ENCODE data around the gene FBXL3.

The FBXL3 gene

GRCh38 chr13:77042566-77043177 is 15.7 kb upstream of the FBXL3 start:
- Mint-ChIP-seq H3K27me3 (ENCODE audit: low read depth, poor library complexity) (no peaks in the 10 kb centered on the region), H3K4me1 (peaks cover 16% of the 10 kb centered on the region), H3K9me3 (peaks cover 4% of the 10 kb centered on the region), H3K27ac (peak overlapping the region; percentile 86), H3K4me3 (no peak overlapping the region), H3K36me3 (ENCODE audit: low read depth) (peaks cover 28% of the 10 kb centered on the region)
- no peak for DNase-seq
- TF ChIP-seq, protein P1, sequence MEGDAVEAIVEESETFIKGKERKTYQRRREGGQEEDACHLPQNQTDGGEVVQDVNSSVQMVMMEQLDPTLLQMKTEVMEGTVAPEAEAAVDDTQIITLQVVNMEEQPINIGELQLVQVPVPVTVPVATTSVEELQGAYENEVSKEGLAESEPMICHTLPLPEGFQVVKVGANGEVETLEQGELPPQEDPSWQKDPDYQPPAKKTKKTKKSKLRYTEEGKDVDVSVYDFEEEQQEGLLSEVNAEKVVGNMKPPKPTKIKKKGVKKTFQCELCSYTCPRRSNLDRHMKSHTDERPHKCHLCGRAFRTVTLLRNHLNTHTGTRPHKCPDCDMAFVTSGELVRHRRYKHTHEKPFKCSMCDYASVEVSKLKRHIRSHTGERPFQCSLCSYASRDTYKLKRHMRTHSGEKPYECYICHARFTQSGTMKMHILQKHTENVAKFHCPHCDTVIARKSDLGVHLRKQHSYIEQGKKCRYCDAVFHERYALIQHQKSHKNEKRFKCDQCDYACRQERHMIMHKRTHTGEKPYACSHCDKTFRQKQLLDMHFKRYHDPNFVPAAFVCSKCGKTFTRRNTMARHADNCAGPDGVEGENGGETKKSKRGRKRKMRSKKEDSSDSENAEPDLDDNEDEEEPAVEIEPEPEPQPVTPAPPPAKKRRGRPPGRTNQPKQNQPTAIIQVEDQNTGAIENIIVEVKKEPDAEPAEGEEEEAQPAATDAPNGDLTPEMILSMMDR (IDR thresholded peaks at IDR 0.05), result no peak

DNA sequence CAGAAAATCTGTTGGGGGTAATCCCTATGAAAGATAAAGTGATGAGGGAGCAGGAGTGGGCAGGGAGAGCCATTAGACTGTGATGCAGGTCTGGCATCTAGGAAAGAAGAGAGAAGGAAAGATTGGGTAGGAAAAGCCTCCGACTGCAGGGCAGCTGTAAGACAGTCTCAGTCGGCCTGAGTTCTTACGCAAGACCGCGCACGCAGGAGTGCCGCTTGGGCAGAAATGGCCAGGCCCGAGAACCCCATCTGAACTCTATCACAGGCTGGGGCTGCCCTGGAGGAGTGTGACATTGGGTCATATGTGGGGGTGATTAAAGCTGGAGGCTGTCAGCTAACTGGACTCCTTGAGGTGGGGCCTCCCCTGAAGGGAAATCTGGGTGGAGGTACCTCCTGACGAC is 13.9 kb upstream of the FBXL3 start:
- H3K9me3 Mint-ChIP-seq, result peaks cover 4% of the 10 kb centered on the region
- H3K27ac Mint-ChIP-seq, result no peak overlapping the region
- TF ChIP-seq, protein P1 (IDR thresholded peaks at IDR 0.05), result no peak
- H3K4me3 Mint-ChIP-seq, result no peak overlapping the region
- H3K36me3 Mint-ChIP-seq (ENCODE audit: low read depth), result peaks cover 12% of the 10 kb centered on the region
- no peaks in the 10 kb centered on the region for H3K27me3 Mint-ChIP-seq (ENCODE audit: low read depth, poor library complexity)
- DNase-seq, result no peak
- H3K4me1 Mint-ChIP-seq, result peaks cover 11% of the 10 kb centered on the region

DNA sequence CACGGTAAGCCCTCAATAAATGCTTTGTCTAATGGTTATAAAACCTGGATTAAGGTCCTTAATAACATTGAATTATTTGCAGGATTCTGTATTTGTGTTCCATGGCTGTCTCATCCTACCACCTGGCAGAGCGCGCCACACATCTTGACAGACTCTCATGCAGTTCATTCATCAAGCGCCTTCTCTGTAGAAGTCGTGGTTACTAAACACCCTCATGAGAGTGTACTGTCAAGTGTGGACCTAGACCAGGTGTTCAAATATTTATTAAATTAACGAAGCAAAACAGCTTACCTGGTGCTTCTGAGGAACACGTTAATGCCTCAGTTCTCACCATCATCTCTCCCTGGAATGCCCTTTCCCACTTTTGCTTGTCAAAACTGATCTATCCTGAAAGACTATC is 13.1 kb upstream of the FBXL3 start:
- DNase-seq, result no peak
- Mint-ChIP-seq H3K27me3 (ENCODE audit: low read depth, poor library complexity) (no peaks in the 10 kb centered on the region), H3K4me3 (no peak overlapping the region), H3K4me1 (peaks cover 11% of the 10 kb centered on the region), H3K9me3 (peaks cover 4% of the 10 kb centered on the region), H3K27ac (no peak overlapping the region), H3K36me3 (ENCODE audit: low read depth) (peaks cover 8% of the 10 kb centered on the region)
- TF ChIP-seq, protein P1 (IDR thresholded peaks at IDR 0.05), result no peak

DNA sequence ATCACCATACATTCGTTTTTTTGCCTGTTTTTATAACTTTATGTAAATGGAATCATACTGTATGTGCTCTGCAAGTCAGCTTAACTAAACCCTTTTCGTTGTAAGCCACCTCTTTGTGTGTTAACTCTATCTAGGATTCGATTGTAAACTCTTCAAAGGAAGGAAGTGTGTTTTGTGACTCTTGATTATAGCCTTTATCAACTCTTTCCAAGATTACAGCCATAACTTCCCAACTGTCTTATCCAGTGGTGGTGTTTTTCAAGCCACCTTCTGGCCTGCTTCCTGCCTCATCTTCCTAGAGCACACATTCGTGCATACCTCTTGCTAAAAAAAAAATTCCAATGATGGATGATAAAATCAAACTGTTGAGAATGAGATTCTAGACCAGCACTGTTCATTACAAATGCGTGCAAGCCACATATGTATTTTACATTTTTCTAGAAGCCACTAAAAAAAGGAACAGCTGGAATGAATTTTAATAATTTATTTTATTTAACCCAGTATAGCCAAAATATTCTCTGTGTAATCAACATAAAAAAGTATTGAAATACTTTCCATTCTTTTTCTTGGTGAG is 12.0 kb upstream of the FBXL3 start:
- no peak overlapping the region for H3K4me3 Mint-ChIP-seq
- H3K36me3 Mint-ChIP-seq (ENCODE audit: low read depth), result no peaks in the 10 kb centered on the region
- TF ChIP-seq, protein P1 (IDR thresholded peaks at IDR 0.05), result no peak
- H3K9me3 Mint-ChIP-seq, result peaks cover 4% of the 10 kb centered on the region
- no peak overlapping the region for H3K27ac Mint-ChIP-seq
- H3K27me3 Mint-ChIP-seq (ENCODE audit: low read depth, poor library complexity), result peaks cover 2% of the 10 kb centered on the region
- DNase-seq, result no peak
- peaks cover 11% of the 10 kb centered on the region for H3K4me1 Mint-ChIP-seq

- Mint-ChIP-seq H3K27ac (no peak overlapping the region), H3K9me3 (peaks cover 4% of the 10 kb centered on the region), H3K4me3 (no peak overlapping the region), H3K36me3 (ENCODE audit: low read depth) (no peaks in the 10 kb centered on the region), H3K4me1 (no peaks in the 10 kb centered on the region), H3K27me3 (ENCODE audit: low read depth, poor library complexity) (peaks cover 5% of the 10 kb centered on the region)
- no peak for DNase-seq
- TF ChIP-seq, protein P1 (IDR thresholded peaks at IDR 0.05), result no peak
Measured at GRCh38 chr13:77036279-77036678, 9.3 kb upstream of the FBXL3 start.

- no peak for DNase-seq
- Mint-ChIP-seq H3K4me1 (no peaks in the 10 kb centered on the region), H3K36me3 (ENCODE audit: low read depth) (no peaks in the 10 kb centered on the region), H3K9me3 (peaks cover 5% of the 10 kb centered on the region), H3K4me3 (no peak overlapping the region), H3K27me3 (ENCODE audit: low read depth, poor library complexity) (peaks cover 9% of the 10 kb centered on the region), H3K27ac (no peak overlapping the region)
- TF ChIP-seq, protein P1 (IDR thresholded peaks at IDR 0.05), result no peak
Measured at GRCh38 chr13:77034881-77035280, 7.9 kb upstream of the FBXL3 start.

Data from nephron progenitor cell (in vitro differentiated cells).